ENCODE data around the gene HPD. TPM values are rescaled to one million over a fixed set of nuclear protein-coding genes. Genes with fewer than 3 reads are reported as not detected.
A peak's percentile ranks its signal among the peaks of the same experiment; 100 is the strongest.
"Not testable (repeated sequence)": the region's sequence is repeated elsewhere in the genome, so short reads cannot be mapped to it uniquely, and the experiment has no call there.

HPD gene
- total and polyA plus RNA-seq, 4 donors, result 3.1 to 14.4 (median 5.9) TPM

- Histone ChIP-seq H3K4me3 (ENCODE audit: low read length in 2 of 2) (no peak overlapping the region), H3K27ac (ENCODE audit: low read depth in 1 of 2, low read length in 2 of 2) (peak overlapping the region; percentile 54 to 94), H3K36me3 (ENCODE audit: control insufficient read depth in 1 of 2, insufficient read depth in 2 of 2, low read length in 1 of 2) (no peaks in the 10 kb centered on the region), H3K4me1 (ENCODE audit: control insufficient read depth in 1 of 2, insufficient read depth in 2 of 2, low read length in 2 of 2) (peaks cover 0 to 3% of the 10 kb centered on the region in 2 donors), H3K27me3 (ENCODE audit: control insufficient read depth in 1 of 2, insufficient read depth in 2 of 2, low read length in 1 of 2) (no peaks in the 10 kb centered on the region), H3K9me3 (ENCODE audit: control insufficient read depth, low read length) (no peaks in the 10 kb centered on the region)
- ATAC-seq (ENCODE audit: low FRiP score) (no peak), DNase-seq (no peak)
- WGBS, 2 donors, result 74 to 94% methylated on average over 1 of the region's 1 CpG
- intact Hi-C loops (cut with DNase I), result no loop called here
These were observed 1.6 kb upstream of the HPD start for GRCh38 chr12:121860257-121860656.

GRCh38 chr12:121858318-121858661 lies 369 bp downstream of the HPD start:
- ATAC-seq (ENCODE audit: low FRiP score), result no peak
- intact Hi-C loops (cut with DNase I), result loop anchor here in 1 of 2 donors (2.0 kb wide), 1 partner anchor 31 kb away; the partner anchor contains the start of gene PSMD9
- Histone ChIP-seq H3K36me3 (ENCODE audit: control insufficient read depth in 1 of 2, insufficient read depth in 2 of 2, low read length in 1 of 2) (no peaks in the 10 kb centered on the region), H3K27ac (ENCODE audit: low read depth in 1 of 2, low read length in 2 of 2) (peak overlapping the region; percentile 94 to 99), H3K9me3 (ENCODE audit: control insufficient read depth, low read length) (no peaks in the 10 kb centered on the region), H3K4me1 (ENCODE audit: control insufficient read depth in 1 of 2, insufficient read depth in 2 of 2, low read length in 2 of 2) (peaks cover 0 to 3% of the 10 kb centered on the region in 2 donors), H3K27me3 (ENCODE audit: control insufficient read depth in 1 of 2, insufficient read depth in 2 of 2, low read length in 1 of 2) (no peaks in the 10 kb centered on the region), H3K4me3 (ENCODE audit: low read length in 2 of 2) (no peak overlapping the region)
- 86 to 87% methylated on average over 10 of the region's 10 CpGs for WGBS, 2 donors
- no peak for DNase-seq

GRCh38 chr12:121857322-121858246 lies 1.1 kb downstream of the HPD start:
- Histone ChIP-seq H3K27me3 (ENCODE audit: control insufficient read depth in 1 of 2, insufficient read depth in 2 of 2, low read length in 1 of 2) (no peaks in the 10 kb centered on the region), H3K4me3 (ENCODE audit: low read length in 2 of 2) (no peak overlapping the region), H3K36me3 (ENCODE audit: control insufficient read depth in 1 of 2, insufficient read depth in 2 of 2, low read length in 1 of 2) (no peaks in the 10 kb centered on the region), H3K4me1 (ENCODE audit: control insufficient read depth in 1 of 2, insufficient read depth in 2 of 2, low read length in 2 of 2) (peaks cover 0 to 3% of the 10 kb centered on the region in 2 donors), H3K9me3 (ENCODE audit: control insufficient read depth, low read length) (no peaks in the 10 kb centered on the region), H3K27ac (ENCODE audit: low read depth in 1 of 2, low read length in 2 of 2) (peak overlapping the region; percentile 94 to 99)
- intact Hi-C loops (cut with DNase I), result loop anchor here in 1 of 2 donors (2.0 kb wide), 1 partner anchor 31 kb away; the partner anchor contains the start of gene PSMD9
- no peak for ATAC-seq (ENCODE audit: low FRiP score)
- 87 to 88% methylated on average over 11 of the region's 11 CpGs for WGBS, 2 donors
- no peak for DNase-seq

- H3K27me3 ChIP-seq (ENCODE audit: control insufficient read depth in 1 of 2, insufficient read depth in 2 of 2, low read length in 1 of 2); H3K9me3 ChIP-seq (ENCODE audit: control insufficient read depth, low read length); ATAC-seq (ENCODE audit: low FRiP score); H3K36me3 ChIP-seq (ENCODE audit: control insufficient read depth in 1 of 2, insufficient read depth in 2 of 2, low read length in 1 of 2); H3K4me1 ChIP-seq (ENCODE audit: control insufficient read depth in 1 of 2, insufficient read depth in 2 of 2, low read length in 2 of 2); H3K4me3 ChIP-seq (ENCODE audit: low read length in 2 of 2); intact Hi-C loops (cut with DNase I); H3K27ac ChIP-seq (ENCODE audit: low read depth in 1 of 2, low read length in 2 of 2); DNase-seq: not testable (repeated sequence)
- 52 to 55% methylated on average over 3 of the region's 3 CpGs for WGBS, 2 donors
These were observed 6.3 kb downstream of the HPD start for GRCh38 chr12:121852392-121852791.

- H3K36me3 ChIP-seq (ENCODE audit: control insufficient read depth in 1 of 2, insufficient read depth in 2 of 2, low read length in 1 of 2), result no peaks in the 10 kb centered on the region
- H3K27me3 ChIP-seq (ENCODE audit: control insufficient read depth in 1 of 2, insufficient read depth in 2 of 2, low read length in 1 of 2), result no peaks in the 10 kb centered on the region
- no peak overlapping the region for H3K27ac ChIP-seq (ENCODE audit: low read depth in 1 of 2, low read length in 2 of 2)
- intact Hi-C loops (cut with DNase I), result no loop called here
- no peaks in the 10 kb centered on the region for H3K4me1 ChIP-seq (ENCODE audit: control insufficient read depth in 1 of 2, insufficient read depth in 2 of 2, low read length in 2 of 2)
- ATAC-seq (ENCODE audit: low FRiP score) (no peak), DNase-seq (no peak)
- WGBS, 2 donors, result 83 to 92% methylated on average over 13 of the region's 13 CpGs
- H3K9me3 ChIP-seq (ENCODE audit: control insufficient read depth, low read length), result no peaks in the 10 kb centered on the region
- H3K4me3 ChIP-seq (ENCODE audit: low read length in 2 of 2), result no peak overlapping the region
These were observed 9.0 kb downstream of the HPD start for GRCh38 chr12:121849665-121850064.

- ATAC-seq (ENCODE audit: low FRiP score) (no peak), DNase-seq (no peak)
- intact Hi-C loops (cut with DNase I), result no loop called here
- no peaks in the 10 kb centered on the region for H3K9me3 ChIP-seq (ENCODE audit: control insufficient read depth, low read length)
- no peaks in the 10 kb centered on the region for H3K36me3 ChIP-seq (ENCODE audit: control insufficient read depth in 1 of 2, insufficient read depth in 2 of 2, low read length in 1 of 2)
- H3K4me3 ChIP-seq (ENCODE audit: low read length in 2 of 2), result no peak overlapping the region
- no peak overlapping the region for H3K27ac ChIP-seq (ENCODE audit: low read depth in 1 of 2, low read length in 2 of 2)
- WGBS, 2 donors, result 97% methylated on average over 6 of the region's 6 CpGs
- no peaks in the 10 kb centered on the region for H3K4me1 ChIP-seq (ENCODE audit: control insufficient read depth in 1 of 2, insufficient read depth in 2 of 2, low read length in 2 of 2)
- no peaks in the 10 kb centered on the region for H3K27me3 ChIP-seq (ENCODE audit: control insufficient read depth in 1 of 2, insufficient read depth in 2 of 2, low read length in 1 of 2)
These were observed 9.4 kb downstream of the HPD start for GRCh38 chr12:121849211-121849610.

- Histone ChIP-seq H3K27ac (ENCODE audit: low read depth in 1 of 2, low read length in 2 of 2) (no peak overlapping the region), H3K4me1 (ENCODE audit: control insufficient read depth in 1 of 2, insufficient read depth in 2 of 2, low read length in 2 of 2) (no peaks in the 10 kb centered on the region)
- 83 to 96% methylated on average over 1 of the region's 1 CpG for WGBS, 2 donors
These were observed 13.0 kb downstream of the HPD start for GRCh38 chr12:121845701-121846100.

GRCh38 chr12:121843236-121843982 lies 15.2 kb downstream of the HPD start:
- WGBS, 2 donors, result 73 to 76% methylated on average over 13 of the region's 13 CpGs

More at GRCh38 chr12:121845701-121846100, 13.0 kb downstream of the HPD start:
- intact Hi-C loops (cut with DNase I), result no loop called here
- no peaks in the 10 kb centered on the region for H3K27me3 ChIP-seq (ENCODE audit: control insufficient read depth in 1 of 2, insufficient read depth in 2 of 2, low read length in 1 of 2)
- DNase-seq, result no peak
- no peaks in the 10 kb centered on the region for H3K36me3 ChIP-seq (ENCODE audit: control insufficient read depth in 1 of 2, insufficient read depth in 2 of 2, low read length in 1 of 2)
- no peak for ATAC-seq (ENCODE audit: low FRiP score)
- H3K9me3 ChIP-seq (ENCODE audit: control insufficient read depth, low read length), result no peaks in the 10 kb centered on the region
- H3K4me3 ChIP-seq (ENCODE audit: low read length in 2 of 2), result no peak overlapping the region

More at GRCh38 chr12:121843236-121843982, 15.2 kb downstream of the HPD start:
- intact Hi-C loops (cut with DNase I), result no loop called here
- H3K27me3 ChIP-seq (ENCODE audit: control insufficient read depth in 1 of 2, insufficient read depth in 2 of 2, low read length in 1 of 2), result no peaks in the 10 kb centered on the region
- H3K36me3 ChIP-seq (ENCODE audit: control insufficient read depth in 1 of 2, insufficient read depth in 2 of 2, low read length in 1 of 2), result no peaks in the 10 kb centered on the region
- H3K9me3 ChIP-seq (ENCODE audit: control insufficient read depth, low read length), result no peaks in the 10 kb centered on the region
- DNase-seq (no peak), ATAC-seq (ENCODE audit: low FRiP score) (no peak)
- no peak overlapping the region for H3K4me3 ChIP-seq (ENCODE audit: low read length in 2 of 2)
- H3K27ac ChIP-seq (ENCODE audit: low read depth in 1 of 2, low read length in 2 of 2), result no peak overlapping the region
- no peaks in the 10 kb centered on the region for H3K4me1 ChIP-seq (ENCODE audit: control insufficient read depth in 1 of 2, insufficient read depth in 2 of 2, low read length in 2 of 2)
